Ammon's horn (tissue), 1 donor: ENCODE results near the gene SMIM44.
A peak's percentile ranks its signal among the peaks of the same experiment; 100 is the strongest.
"Not testable (repeated sequence)": the region's sequence is repeated elsewhere in the genome, so short reads cannot be mapped to it uniquely, and the experiment has no call there.

Source experiments
- DNase-seq: peaks from one replicate; pipeline ENCODE4 v3.0.0-alpha.2; 2016; ENCODE audit warnings: low spot score

The SMIM44 gene

GRCh38 chr19:3457528-3458228, 25.6 kb downstream of the SMIM44 start:
- DNase-seq: no peak

- DNase-seq: no peak
Measured at GRCh38 chr19:3456925-3457527, 26.2 kb downstream of the SMIM44 start.

- no peak for DNase-seq
Measured at GRCh38 chr19:3455960-3456601, 27.2 kb downstream of the SMIM44 start.

GRCh38 chr19:3455393-3455955, 27.8 kb downstream of the SMIM44 start:
- DNase-seq: no peak

- no peak for DNase-seq
Measured at GRCh38 chr19:3454656-3455392, 28.4 kb downstream of the SMIM44 start.

- no peak for DNase-seq
Measured at GRCh38 chr19:3453840-3454239, 29.4 kb downstream of the SMIM44 start.

- not testable (repeated sequence) for DNase-seq
Measured at GRCh38 chr19:3452942-3453214, 30.4 kb downstream of the SMIM44 start.

GRCh38 chr19:3452171-3452941, 30.9 kb downstream of the SMIM44 start:
- DNase-seq: no peak

GRCh38 chr19:3451451-3451866, 31.8 kb downstream of the SMIM44 start:
- DNase-seq: no peak

- DNase-seq: no peak
Measured at GRCh38 chr19:3450796-3451411, 32.3 kb downstream of the SMIM44 start.

GRCh38 chr19:3448616-3449334, 34.5 kb downstream of the SMIM44 start:
- DNase-seq: no peak

- not testable (repeated sequence) for DNase-seq
Measured at GRCh38 chr19:3446657-3447056, 36.6 kb downstream of the SMIM44 start.

GRCh38 chr19:3444695-3445234, 38.5 kb downstream of the SMIM44 start:
- no peak for DNase-seq

- DNase-seq: peak; percentile 39
Measured at GRCh38 chr19:3443840-3444694, 39.2 kb downstream of the SMIM44 start.

GRCh38 chr19:3442487-3443071, 40.7 kb downstream of the SMIM44 start:
- no peak for DNase-seq

GRCh38 chr19:3441986-3442329, 41.3 kb downstream of the SMIM44 start:
- DNase-seq: no peak

GRCh38 chr19:3441089-3441985, 41.9 kb downstream of the SMIM44 start:
- no peak for DNase-seq

GRCh38 chr19:3440082-3440481, 43.2 kb downstream of the SMIM44 start:
- peak; percentile 20 for DNase-seq
